Activated T-cell treated with anti-CD3 and anti-CD28 coated beads for 48 hours (primary cell): ENCODE results near the gene ITPKC.

ENCODE experiments used
- DNase-seq: peaks from one replicate; pipeline ENCODE4 v3.0.0-alpha.2; 2020; ENCODE audit warnings: low read depth

ITPKC gene

GRCh38 chr19:40716482-40717324 lies at the start of gene ITPKC, which contains the start of gene COQ8B:
ITPKC (plus strand) TSS chr19:40717112; CDS start chr19:40717136, 24 bp downstream.
COQ8B (minus strand) TSS chr19:40716886; CDS start chr19:40714632, 2,254 bp downstream.
- DNase-seq, result peak; percentile 100

DNA sequence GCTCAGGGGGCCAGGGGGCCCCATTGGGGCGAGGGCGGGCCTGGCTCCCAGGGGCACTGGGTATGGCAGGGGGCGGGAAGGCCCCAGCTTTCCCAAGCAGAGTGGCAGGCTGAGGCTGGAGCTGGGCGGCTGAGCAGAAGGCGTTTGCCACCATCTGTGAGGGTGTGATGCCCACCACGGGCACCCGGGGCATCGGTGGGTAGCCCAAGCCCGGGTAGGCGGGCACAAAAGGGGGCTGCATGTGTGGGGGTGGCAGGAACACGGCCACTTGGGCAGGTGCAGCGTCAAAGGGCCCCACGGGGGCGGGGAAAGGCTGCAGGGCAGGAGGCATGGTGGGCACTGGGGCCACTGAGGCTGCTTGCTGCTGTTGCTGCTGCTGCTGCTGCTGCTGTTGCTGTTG lies 49.3 kb upstream of the ITPKC start:
- DNase-seq, result no peak

- DNase-seq, result no peak
These were observed 47.8 kb upstream of the ITPKC start for GRCh38 chr19:40668991-40669614.

GRCh38 chr19:40671404-40671803 lies 45.5 kb upstream of the ITPKC start:
- no peak for DNase-seq

DNA sequence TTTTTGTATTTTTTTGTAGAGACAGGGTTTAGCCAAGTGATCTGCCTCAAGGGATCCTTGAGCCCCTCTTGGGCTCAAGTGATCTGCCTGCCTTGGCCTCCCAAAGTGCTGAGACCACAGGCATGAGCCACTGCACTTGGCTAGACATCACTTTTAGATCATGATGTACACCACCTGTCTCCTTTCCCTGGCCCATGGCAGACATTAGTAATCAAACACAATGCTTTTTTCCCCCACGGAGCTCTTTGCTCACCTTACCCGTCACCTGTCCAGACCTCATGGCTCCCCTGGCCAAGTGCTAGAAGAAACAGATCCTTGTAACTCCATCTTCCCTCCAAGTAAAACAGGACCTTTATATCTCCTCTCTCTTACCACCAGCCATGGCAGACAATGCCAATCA lies 44.9 kb upstream of the ITPKC start:
- no peak for DNase-seq

- DNase-seq, result no peak
These were observed 44.2 kb upstream of the ITPKC start for GRCh38 chr19:40672573-40673299.

DNA sequence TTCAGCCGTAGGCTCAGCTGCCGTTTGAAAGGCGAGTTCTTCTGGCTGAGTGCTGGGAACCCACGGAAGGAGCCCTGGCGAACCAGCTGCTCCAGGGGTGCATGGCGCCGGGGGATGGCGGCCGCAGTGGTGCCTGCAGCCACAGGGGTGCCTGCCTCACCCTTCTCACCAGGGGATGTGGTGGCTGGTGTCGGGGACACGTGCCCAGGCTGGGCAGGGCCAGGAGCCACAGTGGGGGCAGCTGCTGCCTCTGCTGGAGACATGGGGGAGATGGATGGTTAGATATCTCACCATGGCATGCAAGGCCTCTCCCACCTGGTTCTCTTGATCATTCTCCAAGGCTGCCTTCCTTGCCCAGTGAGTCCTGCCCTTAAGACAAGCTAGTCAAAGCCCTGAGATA lies 43.5 kb upstream of the ITPKC start:
- DNase-seq, result no peak

- DNase-seq, result no peak
These were observed 42.6 kb upstream of the ITPKC start for GRCh38 chr19:40674291-40674690.

DNA sequence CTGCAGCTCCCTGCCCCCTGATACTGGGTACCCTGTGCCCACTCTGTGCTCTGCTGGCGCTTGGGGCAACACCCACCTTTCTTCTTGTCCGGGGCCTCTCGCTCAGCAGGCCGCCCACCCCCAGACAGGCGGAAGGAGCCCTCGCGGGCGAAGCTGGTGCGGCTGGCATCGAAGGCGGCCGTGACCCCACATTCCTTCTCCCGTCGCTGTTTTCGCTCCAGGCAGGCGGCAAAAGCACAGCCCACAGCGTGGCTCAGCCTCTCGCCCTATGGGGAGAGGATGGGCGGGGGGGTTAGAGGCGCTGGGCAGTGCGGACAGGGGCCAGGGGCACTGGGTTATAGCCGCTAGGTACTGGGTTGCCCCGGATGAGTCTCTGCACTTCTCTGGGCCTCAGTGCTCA lies 39.8 kb upstream of the ITPKC start:
- no peak for DNase-seq

DNA sequence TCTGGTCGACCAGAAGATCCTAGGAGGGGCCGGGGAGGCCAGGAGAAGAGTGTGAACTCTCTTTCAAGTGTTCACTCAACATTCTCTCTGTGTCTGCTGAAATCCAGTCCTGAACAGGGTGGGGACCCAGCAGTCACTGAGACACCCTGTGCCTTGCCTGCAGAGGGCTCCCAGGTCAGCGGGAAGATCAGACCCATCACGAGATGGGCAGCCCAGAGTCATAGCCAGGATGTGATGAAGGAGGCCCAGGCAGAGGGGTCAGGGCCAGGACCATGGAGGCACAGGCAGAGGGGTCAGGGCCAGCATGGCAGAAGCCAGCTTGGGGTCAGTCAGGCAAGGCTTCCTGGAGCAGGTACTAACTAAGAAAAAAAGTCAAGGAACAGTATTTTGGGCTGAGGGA lies 35.9 kb upstream of the ITPKC start:
- DNase-seq, result no peak

DNA sequence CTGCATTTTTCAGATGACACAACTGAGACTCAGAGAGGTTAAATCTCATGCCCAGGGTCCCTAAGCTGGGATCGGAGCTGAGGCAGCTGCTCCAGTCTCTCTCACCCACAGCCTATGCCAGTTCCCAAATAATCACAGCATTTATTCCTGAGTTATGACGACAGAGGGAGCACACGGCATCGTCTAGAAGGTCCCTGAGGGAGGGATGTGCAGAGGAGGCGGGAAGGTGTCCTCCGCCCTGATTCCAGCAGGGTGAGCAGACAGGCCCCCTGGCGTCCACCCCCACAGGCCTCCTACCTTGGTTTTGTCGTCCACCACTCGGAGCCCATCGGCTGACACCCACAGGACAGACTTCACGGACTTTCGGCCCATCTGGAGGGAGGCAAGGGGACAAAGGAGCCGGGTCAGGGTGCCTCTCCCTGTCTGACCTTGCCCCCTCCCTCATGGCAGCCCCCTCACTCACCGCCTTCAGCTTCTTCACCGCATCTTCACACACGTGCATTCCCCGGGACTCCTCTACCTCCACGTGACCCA lies 34.4 kb upstream of the ITPKC start:
- no peak for DNase-seq

- DNase-seq, result no peak
These were observed 33.5 kb upstream of the ITPKC start for GRCh38 chr19:40683437-40683836.

DNA sequence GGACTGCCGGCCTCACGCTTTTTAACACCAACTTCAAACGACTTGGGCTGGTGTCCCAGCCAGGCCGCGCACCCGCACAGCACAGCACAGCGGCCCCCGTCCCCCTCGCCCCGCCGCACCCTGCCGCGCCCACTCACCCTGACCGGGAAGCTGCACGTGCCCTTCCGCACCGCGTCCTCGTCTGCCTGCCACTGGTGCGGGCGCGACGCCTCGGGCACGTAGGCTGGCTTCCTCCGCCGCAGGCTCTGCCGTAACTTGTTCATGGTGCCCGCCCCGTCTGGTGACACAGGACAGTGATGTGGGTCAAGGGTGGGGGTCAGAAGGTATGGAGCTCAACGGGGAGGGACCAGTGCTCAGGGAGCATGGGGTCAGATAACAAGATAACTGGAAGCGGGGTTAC lies 32.6 kb upstream of the ITPKC start:
- no peak for DNase-seq

GRCh38 chr19:40685016-40685526 lies 31.8 kb upstream of the ITPKC start:
- DNase-seq, result no peak

- no peak for DNase-seq
These were observed 31.3 kb upstream of the ITPKC start for GRCh38 chr19:40685563-40685962.

- DNase-seq, result no peak
These were observed 29.9 kb upstream of the ITPKC start for GRCh38 chr19:40686882-40687524.

DNA sequence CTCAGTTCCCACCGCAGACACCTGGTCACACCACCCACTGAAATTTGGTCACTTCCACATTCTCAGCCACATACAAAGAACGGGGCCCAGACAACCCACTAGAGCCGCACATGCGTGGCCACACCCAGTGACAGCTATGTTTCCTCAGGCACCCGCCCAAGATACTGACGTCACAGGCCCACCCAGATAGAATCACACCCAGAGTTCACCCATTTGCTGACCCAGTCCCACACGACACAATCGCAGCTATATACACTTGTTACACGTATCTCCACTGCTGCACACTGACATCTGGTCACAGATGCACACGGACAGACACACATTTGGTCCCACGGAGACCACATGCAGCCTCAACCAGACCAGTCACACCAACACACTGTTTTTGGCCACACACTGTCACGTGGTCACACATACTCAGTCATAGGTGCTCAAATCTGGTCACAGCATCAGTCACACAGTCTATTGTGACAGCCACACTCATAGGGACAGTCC lies 29.3 kb upstream of the ITPKC start:
- DNase-seq, result no peak

- DNase-seq, result no peak
These were observed 28.6 kb upstream of the ITPKC start for GRCh38 chr19:40688309-40688708.

- DNase-seq, result no peak
These were observed 27.9 kb upstream of the ITPKC start for GRCh38 chr19:40688987-40689338.

- DNase-seq, result no peak
These were observed 27.4 kb upstream of the ITPKC start for GRCh38 chr19:40689339-40690049.

GRCh38 chr19:40690050-40690692 lies 26.7 kb upstream of the ITPKC start, which contains the start of gene NUMBL:
NUMBL (minus strand) TSS chr19:40690651; CDS start chr19:40690483, 168 bp downstream.
- DNase-seq, result no peak
